Neural progenitor cell (in vitro differentiated cells): ENCODE results near the gene HOXC9. TPM values are rescaled to one million over a fixed set of nuclear protein-coding genes. Genes with fewer than 3 reads are reported as not detected.

Experiments used
- DNase-seq: peaks from one replicate; pipeline ENCODE4 v3.0.0-alpha.2; 2016; ENCODE audit warnings: low spot score
- H2AFZ ChIP-seq: fragments of 200-600 bp; sonication (generic); replicated peaks from 2 replicates; pipeline ENCODE4 v1.6.1; 2016; ENCODE audit warnings: antibody characterized with exemption
- H3F3A ChIP-seq: fragments of 200-600 bp; sonication (generic); 2 replicates; pipeline ENCODE4 v1.6.1; 2016; ENCODE audit warnings: antibody characterized with exemption, low read depth
- H3K27ac ChIP-seq: fragments of 200-600 bp; sonication (generic); 2 replicates; pipeline ENCODE4 v1.5.1; 2016; ENCODE audit warnings: mild to moderate bottlenecking
- H3K27me3 ChIP-seq: fragments of 200-600 bp; sonication (generic); 2 replicates; pipeline ENCODE4 v1.6.1; 2016; ENCODE audit warnings: mild to moderate bottlenecking, moderate library complexity
- H3K36me3 ChIP-seq: fragments of 200-600 bp; sonication (generic); 2 replicates; pipeline ENCODE4 v1.5.1; 2016
- H3K4me1 ChIP-seq: fragments of 200-600 bp; sonication (generic); 2 replicates; pipeline ENCODE4 v1.6.1; 2016; ENCODE audit warnings: mixed run types
- H3K4me2 ChIP-seq: fragments of 200-600 bp; sonication (generic); 2 replicates; pipeline ENCODE4 v1.6.1; 2016
- H3K4me3 ChIP-seq: fragments of 200-600 bp; sonication (generic); 2 replicates; pipeline ENCODE4 v1.5.1; 2016
- H3K79me2 ChIP-seq: fragments of 200-600 bp; sonication (generic); 2 replicates; pipeline ENCODE4 v1.6.1; 2016; ENCODE audit warnings: low read depth
- H3K9ac ChIP-seq: fragments of 200-600 bp; sonication (generic); 2 replicates; pipeline ENCODE4 v1.6.1; 2016
- H3K9me3 ChIP-seq: fragments of 200-600 bp; sonication (generic); 2 replicates; pipeline ENCODE4 v1.5.1; 2016; ENCODE audit warnings: low read depth
- H4K20me1 ChIP-seq: fragments of 200-600 bp; sonication (generic); 2 replicates; pipeline ENCODE4 v1.6.1; 2016; ENCODE audit warnings: low read depth
- H3K27ac Mint-ChIP-seq: 3 replicates; pipeline ENCODE4 v1.8.0; 2021; ENCODE audit warnings: mixed read lengths
- H3K27me3 Mint-ChIP-seq: 2 replicates; pipeline ENCODE4 v1.8.0; 2022; ENCODE audit warnings: low read depth, mild to moderate bottlenecking, inconsistent platforms, moderate library complexity, mixed read lengths; ENCODE audit not compliant: insufficient read depth
- H3K36me3 Mint-ChIP-seq: 3 replicates; pipeline ENCODE4 v1.8.0; 2021; ENCODE audit warnings: mixed read lengths
- H3K4me1 Mint-ChIP-seq: 3 replicates; pipeline ENCODE4 v1.8.0; 2021; ENCODE audit warnings: mixed read lengths
- H3K4me3 Mint-ChIP-seq: 3 replicates; pipeline ENCODE4 v1.8.0; 2021; ENCODE audit warnings: mild to moderate bottlenecking, moderate library complexity, mixed read lengths
- H3K9me3 Mint-ChIP-seq: 3 replicates; pipeline ENCODE4 v1.8.0; 2020; ENCODE audit warnings: mixed read lengths
- CTCF ChIP-seq: fragments of 200-600 bp; sonication (generic); IDR thresholded peaks from 2 replicates; pipeline ENCODE4 v1.5.1; 2017; ENCODE audit warnings: antibody characterized with exemption, mild to moderate bottlenecking
- EZH2 ChIP-seq: fragments of 200-600 bp; sonication (generic); IDR thresholded peaks from 2 replicates; pipeline ENCODE4 v1.6.1; 2017; ENCODE audit warnings: antibody characterized with exemption, mild to moderate bottlenecking, moderate library complexity
- EZH2phosphoT487 ChIP-seq: fragments of 200-600 bp; sonication (generic); IDR thresholded peaks from 2 replicates; pipeline ENCODE4 v1.6.1; 2017; ENCODE audit warnings: antibody characterized with exemption
- total RNA-seq: library from RNA; depleted of rRNA; stranded (reverse); fragments of >200 nt; gene quantifications from 2 replicates; pipeline ENCODE4 v1.2.3, GENCODE V29; 2015; ENCODE audit warnings: low replicate concordance

Gene HOXC9
- total RNA-seq, 1 donor from 2014 or later = not detected

GRCh38 chr12:54005853-54006558 is 6.0 kb downstream of the HOXC9 start:
- H3K27me3 Mint-ChIP-seq = peaks cover 92% of the 10 kb centered on the region
- Histone ChIP-seq H2AFZ (no peak overlapping the region), H3K9ac (no peak overlapping the region), H3K36me3 (no peaks in the 10 kb centered on the region), H3F3A (peaks cover 1% of the 10 kb centered on the region), H3K4me3 (no peak overlapping the region), H3K9me3 (no peaks in the 10 kb centered on the region), H3K79me2 (no peaks in the 10 kb centered on the region), H3K27me3 (peaks cover 100% of the 10 kb centered on the region), H4K20me1 (peaks cover 87% of the 10 kb centered on the region), H3K4me2 (no peak overlapping the region), H3K4me1 (no peaks in the 10 kb centered on the region), H3K27ac (no peak overlapping the region)
- peak; percentile 98 for TF ChIP-seq CTCF
- peak; percentile 97 for TF ChIP-seq EZH2
- TF ChIP-seq EZH2phosphoT487 = peak; percentile 86
- peak; percentile 96 for DNase-seq
- no peak overlapping the region for H3K4me3 Mint-ChIP-seq
- peaks cover 4% of the 10 kb centered on the region for H3K4me1 Mint-ChIP-seq
- H3K27ac Mint-ChIP-seq = no peak overlapping the region
- H3K9me3 Mint-ChIP-seq = peaks cover 2% of the 10 kb centered on the region
- H3K36me3 Mint-ChIP-seq = no peaks in the 10 kb centered on the region

GRCh38 chr12:54006559-54007220 is 6.7 kb downstream of the HOXC9 start:
- no peak overlapping the region for H3K9ac ChIP-seq
- H3K9me3 ChIP-seq = no peaks in the 10 kb centered on the region
- H3K27ac ChIP-seq = no peak overlapping the region
- no peak overlapping the region for H3K4me3 ChIP-seq
- DNase-seq = no peak
- H3K27me3 ChIP-seq = peaks cover 100% of the 10 kb centered on the region
- H3K36me3 ChIP-seq = no peaks in the 10 kb centered on the region
- no peak overlapping the region for H2AFZ ChIP-seq
- no peaks in the 10 kb centered on the region for H3K36me3 Mint-ChIP-seq
- H3K4me3 Mint-ChIP-seq = no peak overlapping the region
- H4K20me1 ChIP-seq = peaks cover 84% of the 10 kb centered on the region
- H3F3A ChIP-seq = peaks cover 3% of the 10 kb centered on the region
- no peaks in the 10 kb centered on the region for H3K4me1 ChIP-seq
- H3K27me3 Mint-ChIP-seq = peaks cover 92% of the 10 kb centered on the region
- TF ChIP-seq EZH2 = no peak
- no peak for TF ChIP-seq CTCF
- TF ChIP-seq EZH2phosphoT487 = no peak
- H3K9me3 Mint-ChIP-seq = peaks cover 2% of the 10 kb centered on the region
- no peak overlapping the region for H3K27ac Mint-ChIP-seq
- no peak overlapping the region for H3K4me2 ChIP-seq
- peaks cover 4% of the 10 kb centered on the region for H3K4me1 Mint-ChIP-seq
- no peaks in the 10 kb centered on the region for H3K79me2 ChIP-seq

GRCh38 chr12:54007538-54008259 is 7.7 kb downstream of the HOXC9 start:
- Mint-ChIP-seq H3K36me3 (no peaks in the 10 kb centered on the region), H3K27ac (no peak overlapping the region), H3K4me3 (no peak overlapping the region), H3K27me3 (peaks cover 92% of the 10 kb centered on the region), H3K4me1 (peaks cover 4% of the 10 kb centered on the region), H3K9me3 (peaks cover 4% of the 10 kb centered on the region)
- H3K9ac ChIP-seq = no peak overlapping the region
- no peaks in the 10 kb centered on the region for H3K9me3 ChIP-seq
- TF ChIP-seq EZH2phosphoT487 = peak; percentile 57
- peak; percentile 47 for TF ChIP-seq EZH2
- TF ChIP-seq CTCF = no peak
- peaks cover 79% of the 10 kb centered on the region for H4K20me1 ChIP-seq
- no peaks in the 10 kb centered on the region for H3K4me1 ChIP-seq
- no peak overlapping the region for H3K27ac ChIP-seq
- DNase-seq = no peak
- no peaks in the 10 kb centered on the region for H3K36me3 ChIP-seq
- no peak overlapping the region for H2AFZ ChIP-seq
- H3K4me2 ChIP-seq = no peak overlapping the region
- peaks cover 3% of the 10 kb centered on the region for H3F3A ChIP-seq
- no peak overlapping the region for H3K4me3 ChIP-seq
- H3K27me3 ChIP-seq = peaks cover 100% of the 10 kb centered on the region
- H3K79me2 ChIP-seq = no peaks in the 10 kb centered on the region
